Measurements from ENCODE around the gene NCAM1. TPM values are rescaled to one million over a fixed set of nuclear protein-coding genes. Genes with fewer than 3 reads are reported as not detected.

NCAM1 gene
- total RNA-seq, 1 experiment from 2014 or later, result 0.22 TPM

- Histone ChIP-seq H3K4me1 (ENCODE audit: control insufficient read depth in 1 of 2, insufficient read depth in 2 of 2, low read length in 2 of 2) (no peaks in the 10 kb centered on the region), H3K9me3 (ENCODE audit: control insufficient read depth in 1 of 2, insufficient read depth in 1 of 2, low read depth in 1 of 2, low read length in 2 of 2) (no peaks in the 10 kb centered on the region), H2AFZ (ENCODE audit: low read depth, low read length, poor library complexity, severe bottlenecking) (no peak overlapping the region), H3K36me3 (ENCODE audit: control insufficient read depth in 1 of 2, insufficient read depth in 2 of 2, low read length in 2 of 2) (no peaks in the 10 kb centered on the region), H3K9ac (ENCODE audit: low read length) (no peak overlapping the region), H3K79me2 (ENCODE audit: insufficient read depth, low read length) (no peaks in the 10 kb centered on the region), H3K4me3 (replicated peaks in 1 of 2; ENCODE audit: low read depth in 1 of 2, low read length in 2 of 2) (no peak overlapping the region), H3K27ac (ENCODE audit: low read depth, low read length) (no peak overlapping the region), H3K9me2 (ENCODE audit: insufficient read depth) (no peaks in the 10 kb centered on the region), H3K4me2 (ENCODE audit: low read length) (no peak overlapping the region), H4K20me1 (ENCODE audit: insufficient read depth) (no peaks in the 10 kb centered on the region), H3K27me3 (ENCODE audit: insufficient read depth, low read length) (peaks cover 57% of the 10 kb centered on the region)
- no TSS peak for BruUV-seq (replicated peaks)
- ATAC-seq, result no peak
- TF ChIP-seq ZFX (IDR thresholded peaks at IDR 0.05), result no peak
- RAD21 ChIA-PET (ENCODE audit: low non-redundant PET in 1 of 2, low total read pairs in 2 of 2, uncharacterized antibody in 2 of 2, unreplicated experiment in 2 of 2), result no interaction called here
- CTCF ChIA-PET, result no interaction called here
- intact Hi-C loops (cut with micrococcal nuclease), result no loop called here
- POLR2A ChIA-PET, result no interaction called here
- no peak for DNase-seq (ENCODE audit: low read depth, low spot score)
Observed at GRCh38 chr11:113179181-113179704, 218.0 kb downstream of the NCAM1 start.

- DNase-seq (ENCODE audit: low read depth, low spot score), result no peak
- Histone ChIP-seq H3K27me3 (ENCODE audit: insufficient read depth, low read length) (peaks cover 62% of the 10 kb centered on the region), H3K36me3 (ENCODE audit: control insufficient read depth in 1 of 2, insufficient read depth in 2 of 2, low read length in 2 of 2) (no peaks in the 10 kb centered on the region), H3K9me3 (ENCODE audit: control insufficient read depth in 1 of 2, insufficient read depth in 1 of 2, low read depth in 1 of 2, low read length in 2 of 2) (no peaks in the 10 kb centered on the region), H3K9ac (ENCODE audit: low read length) (no peak overlapping the region), H3K27ac (ENCODE audit: low read depth, low read length) (no peak overlapping the region), H4K20me1 (ENCODE audit: insufficient read depth) (no peaks in the 10 kb centered on the region), H3K9me2 (ENCODE audit: insufficient read depth) (no peaks in the 10 kb centered on the region), H3K4me1 (ENCODE audit: control insufficient read depth in 1 of 2, insufficient read depth in 2 of 2, low read length in 2 of 2) (no peaks in the 10 kb centered on the region), H3K79me2 (ENCODE audit: insufficient read depth, low read length) (no peaks in the 10 kb centered on the region), H3K4me3 (replicated peaks in 1 of 2; ENCODE audit: low read depth in 1 of 2, low read length in 2 of 2) (no peak overlapping the region), H2AFZ (ENCODE audit: low read depth, low read length, poor library complexity, severe bottlenecking) (no peak overlapping the region), H3K4me2 (ENCODE audit: low read length) (no peak overlapping the region)
- intact Hi-C loops (cut with micrococcal nuclease), result no loop called here
- BruUV-seq (replicated peaks), result no TSS peak
- no peak for TF ChIP-seq POLR2A (IDR thresholded peaks at IDR 0.05; ENCODE audit: borderline replicate concordance, extremely low read depth, insufficient read depth, insufficient read length)
- no peak for TF ChIP-seq SIN3A (IDR thresholded peaks at IDR 0.05; ENCODE audit: low read depth)
- TF ChIP-seq ELF1 (IDR thresholded peaks at IDR 0.05; ENCODE audit: borderline replicate concordance, low read depth), result no peak
- TF ChIP-seq CEBPB (IDR thresholded peaks at IDR 0.05; ENCODE audit: low read depth), result no peak
- no peak for TF ChIP-seq SP1 (IDR thresholded peaks at IDR 0.05; ENCODE audit: low read depth)
- TF ChIP-seq POLR2AphosphoS5 (IDR thresholded peaks at IDR 0.05; ENCODE audit: low read depth, low read length), result no peak
- TF ChIP-seq YY1 (IDR thresholded peaks at IDR 0.05; ENCODE audit: extremely low read depth, insufficient replicate concordance, low read depth, low read length), result no peak
- no peak for TF ChIP-seq ZNF274 (IDR thresholded peaks at IDR 0.05; ENCODE audit: low read depth, low read length)
- no peak for TF ChIP-seq JUND (IDR thresholded peaks at IDR 0.05)
- no peak for TF ChIP-seq SRF (IDR thresholded peaks at IDR 0.05; ENCODE audit: low read depth)
- no peak for TF ChIP-seq RAD21 (IDR thresholded peaks at IDR 0.05; ENCODE audit: low read depth)
- no peak for TF ChIP-seq EZH2phosphoT487 (IDR thresholded peaks at IDR 0.05; ENCODE audit: borderline replicate concordance)
- TF ChIP-seq REST (IDR thresholded peaks at IDR 0.05; ENCODE audit: low read depth), result no peak
- TF ChIP-seq ATF3 (IDR thresholded peaks at IDR 0.05), result no peak
- TF ChIP-seq MAX (IDR thresholded peaks at IDR 0.05), result no peak
- no peak for TF ChIP-seq CTCF (IDR thresholded peaks at IDR 0.05 in 2 of 3, conservative IDR thresholded peaks at IDR 0.05 in 1 of 3; ENCODE audit: borderline replicate concordance in 1 of 3, insufficient read depth in 1 of 3, low read depth in 2 of 3, low read length in 2 of 3)
- no peak for ATAC-seq
- RAD21 ChIA-PET (ENCODE audit: low non-redundant PET in 1 of 2, low total read pairs in 2 of 2, uncharacterized antibody in 2 of 2, unreplicated experiment in 2 of 2), result no interaction called here
- POLR2A ChIA-PET, result no interaction called here
- CTCF ChIA-PET, result no interaction called here
Observed at GRCh38 chr11:113181094-113181493, 219.9 kb downstream of the NCAM1 start.
